GM19438 (cell line): ENCODE results near the gene RPRD1A.
"Not testable (repeated sequence)": the region's sequence is repeated elsewhere in the genome, so short reads cannot be mapped to it uniquely, and the experiment has no call there.

ENCODE experiments used
- ATAC-seq: cut with Tn5 transposase; IDR thresholded peaks from one replicate; pipeline ENCODE4 v1.9.1; 2021; ENCODE audit warnings: low read depth; ENCODE audit not compliant: unreplicated experiment

The RPRD1A gene

GRCh38 chr18:36035253-36035652 lies 32.1 kb downstream of the RPRD1A start:
- no peak for ATAC-seq

GRCh38 chr18:36034299-36034895 lies 33.0 kb downstream of the RPRD1A start:
- ATAC-seq, result no peak

GRCh38 chr18:36031903-36032302 lies 35.5 kb downstream of the RPRD1A start:
- ATAC-seq, result no peak

- no peak for ATAC-seq
Observed at GRCh38 chr18:36031407-36031806, 36.0 kb downstream of the RPRD1A start.

GRCh38 chr18:36028859-36029258 lies 38.5 kb downstream of the RPRD1A start:
- ATAC-seq, result no peak

GRCh38 chr18:36025025-36025424 lies 42.3 kb downstream of the RPRD1A start:
- no peak for ATAC-seq

GRCh38 chr18:36024241-36024640 lies 43.1 kb downstream of the RPRD1A start:
- not testable (repeated sequence) for ATAC-seq

- ATAC-seq, result no peak
Observed at GRCh38 chr18:36023336-36023735, 44.0 kb downstream of the RPRD1A start.

- no peak for ATAC-seq
Observed at GRCh38 chr18:36020174-36020711, 47.1 kb downstream of the RPRD1A start.

- no peak for ATAC-seq
Observed at GRCh38 chr18:36017232-36017631, 50.1 kb downstream of the RPRD1A start.

- ATAC-seq, result peak; percentile 91
Observed at GRCh38 chr18:36015629-36016028, 51.7 kb downstream of the RPRD1A start.

GRCh38 chr18:36012891-36013290 lies 54.5 kb downstream of the RPRD1A start:
- ATAC-seq, result no peak

- no peak for ATAC-seq
Observed at GRCh38 chr18:36009214-36009613, 58.1 kb downstream of the RPRD1A start.

GRCh38 chr18:36006997-36007396 lies 60.4 kb downstream of the RPRD1A start:
- no peak for ATAC-seq

GRCh38 chr18:35999925-36000324 lies 67.4 kb downstream of the RPRD1A start:
- no peak for ATAC-seq

- ATAC-seq, result no peak
Observed at GRCh38 chr18:35998967-35999366, 68.4 kb downstream of the RPRD1A start.

GRCh38 chr18:35993013-35993412 lies 74.3 kb downstream of the RPRD1A start:
- ATAC-seq, result no peak

- no peak for ATAC-seq
Observed at GRCh38 chr18:35991696-35992095, 75.7 kb downstream of the RPRD1A start.

- ATAC-seq, result no peak
Observed at GRCh38 chr18:35983818-35984217, 83.5 kb downstream of the RPRD1A start.

GRCh38 chr18:35983147-35983546 lies 84.2 kb downstream of the RPRD1A start:
- no peak for ATAC-seq

- ATAC-seq, result no peak
Observed at GRCh38 chr18:35982409-35983114, 84.8 kb downstream of the RPRD1A start.

- no peak for ATAC-seq
Observed at GRCh38 chr18:35979112-35979511, 88.2 kb downstream of the RPRD1A start.
